Suprapubic skin (tissue), 4 donors: ENCODE data around the gene SMC6. TPM values are rescaled to one million over a fixed set of nuclear protein-coding genes. Genes with fewer than 3 reads are reported as not detected.

Source experiments
- DNase-seq, 2 donors: peaks; one replicate each; pipeline ENCODE4 v3.0.0-alpha.2; 2019; ENCODE audit warnings: low spot score in 2 of 2
- H3K27ac ChIP-seq: fragments of 200-600 bp; sonication (generic); one replicate; pipeline ENCODE4 v1.5.1; 2019
- H3K27me3 ChIP-seq: fragments of 200-600 bp; sonication (generic); one replicate; pipeline ENCODE4 v1.5.1; 2019
- H3K36me3 ChIP-seq: fragments of 200-600 bp; sonication (generic); one replicate; pipeline ENCODE4 v1.5.1; 2019
- H3K4me1 ChIP-seq: fragments of 200-600 bp; sonication (generic); one replicate; pipeline ENCODE4 v1.5.1; 2019
- H3K4me3 ChIP-seq: fragments of 200-600 bp; sonication (generic); one replicate; pipeline ENCODE4 v1.5.1; 2019; ENCODE audit warnings: mild to moderate bottlenecking
- H3K9me3 ChIP-seq: fragments of 200-600 bp; sonication (generic); one replicate; pipeline ENCODE4 v1.5.1; 2019
- EP300 ChIP-seq: sonication (generic); formaldehyde crosslinking; IDR thresholded peaks from one replicate; pipeline ENCODE4 v1.6.1; 2017; ENCODE audit warnings: antibody characterized with exemption
- POLR2A ChIP-seq, 2 donors: fragments of 450-650 bp; IDR thresholded peaks; one replicate each; pipeline ENCODE4 v1.6.1; 2017; ENCODE audit warnings: antibody characterized with exemption in 2 of 2, mild to moderate bottlenecking in 2 of 2, moderate library complexity in 2 of 2
- POLR2AphosphoS5 ChIP-seq, 3 donors: sonication (generic); formaldehyde crosslinking; IDR thresholded peaks; one replicate each; pipeline ENCODE4 v1.6.1; 2017; ENCODE audit warnings: antibody characterized with exemption in 3 of 3
- WGBS: methylation state at CpG from one replicate; pipeline ENCODE4 v1.1.5; 2018; 5-methylcytosine and 5-hydroxymethylcytosine counted together
- total RNA-seq, 4 donors: library from RNA; depleted of rRNA; stranded (reverse); fragments of >200 nt; gene quantifications; one replicate each; pipeline ENCODE4 v1.1.0, GENCODE V29; 2016
- TF ChIP-seq, protein P1 (sequence below), 2 donors: fragments of 200-600 bp in 1 of 2; fragments of 450-650 bp in 1 of 2; sonication (generic) in 1 of 2; IDR thresholded peaks; one replicate each; pipeline ENCODE4 v1.5.1; 2016 to 2019; ENCODE audit warnings: antibody characterized with exemption in 2 of 2, mild to moderate bottlenecking in 1 of 2, moderate library complexity in 1 of 2

Gene SMC6
- total RNA-seq, 4 donors from 2014 or later, result 22.5 to 34.0 (median 26.9) TPM

DNA sequence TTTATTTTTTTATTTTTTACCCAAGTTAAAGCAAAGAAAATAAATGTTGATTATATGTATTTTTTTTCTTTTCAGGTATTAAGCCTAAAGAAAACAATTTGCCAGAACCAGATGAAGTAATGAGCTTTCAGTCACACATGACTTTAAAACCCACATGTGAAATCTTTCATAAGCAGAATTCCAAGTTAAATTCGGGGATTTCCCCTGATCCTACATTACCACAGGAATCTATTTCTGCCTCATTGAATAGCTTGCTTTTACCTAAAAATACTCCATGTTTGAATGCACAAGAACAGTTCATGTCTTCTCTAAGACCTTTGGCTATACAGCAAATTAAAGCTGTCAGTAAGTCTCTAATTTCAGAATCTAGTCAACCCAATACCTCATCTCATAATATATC lies 26.9 kb upstream of the SMC6 start:
- no peak for DNase-seq
- H3K4me3 ChIP-seq, result no peak overlapping the region
- H3K27ac ChIP-seq, result no peak overlapping the region
- H3K9me3 ChIP-seq, result no peaks in the 10 kb centered on the region
- no peaks in the 10 kb centered on the region for H3K4me1 ChIP-seq
- no peaks in the 10 kb centered on the region for H3K27me3 ChIP-seq
- TF ChIP-seq, protein P1, sequence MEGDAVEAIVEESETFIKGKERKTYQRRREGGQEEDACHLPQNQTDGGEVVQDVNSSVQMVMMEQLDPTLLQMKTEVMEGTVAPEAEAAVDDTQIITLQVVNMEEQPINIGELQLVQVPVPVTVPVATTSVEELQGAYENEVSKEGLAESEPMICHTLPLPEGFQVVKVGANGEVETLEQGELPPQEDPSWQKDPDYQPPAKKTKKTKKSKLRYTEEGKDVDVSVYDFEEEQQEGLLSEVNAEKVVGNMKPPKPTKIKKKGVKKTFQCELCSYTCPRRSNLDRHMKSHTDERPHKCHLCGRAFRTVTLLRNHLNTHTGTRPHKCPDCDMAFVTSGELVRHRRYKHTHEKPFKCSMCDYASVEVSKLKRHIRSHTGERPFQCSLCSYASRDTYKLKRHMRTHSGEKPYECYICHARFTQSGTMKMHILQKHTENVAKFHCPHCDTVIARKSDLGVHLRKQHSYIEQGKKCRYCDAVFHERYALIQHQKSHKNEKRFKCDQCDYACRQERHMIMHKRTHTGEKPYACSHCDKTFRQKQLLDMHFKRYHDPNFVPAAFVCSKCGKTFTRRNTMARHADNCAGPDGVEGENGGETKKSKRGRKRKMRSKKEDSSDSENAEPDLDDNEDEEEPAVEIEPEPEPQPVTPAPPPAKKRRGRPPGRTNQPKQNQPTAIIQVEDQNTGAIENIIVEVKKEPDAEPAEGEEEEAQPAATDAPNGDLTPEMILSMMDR (IDR thresholded peaks at IDR 0.05), result no peak
- 78% methylated on average over 1 of the region's 1 CpG for WGBS
- H3K36me3 ChIP-seq, result peaks cover 17% of the 10 kb centered on the region

DNA sequence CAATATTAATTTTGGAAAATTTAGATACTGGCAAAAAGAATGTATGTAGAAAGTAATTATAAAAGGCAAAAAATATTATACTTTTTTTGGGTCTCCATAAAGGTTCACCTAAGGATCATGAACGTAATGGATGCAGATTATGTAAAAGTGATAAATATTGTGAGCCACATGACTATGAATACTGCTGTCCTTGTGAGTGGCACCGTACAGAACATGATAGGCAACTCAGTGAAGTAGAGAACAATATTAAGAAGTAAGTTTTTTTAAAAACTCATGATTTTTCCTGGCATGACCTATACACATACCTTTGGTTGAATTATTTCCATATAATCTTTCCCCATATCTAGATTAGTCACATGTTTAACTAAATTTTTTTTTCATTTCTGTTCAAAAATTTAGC lies 18.9 kb upstream of the SMC6 start:
- Histone ChIP-seq H3K9me3 (no peaks in the 10 kb centered on the region), H3K27me3 (no peaks in the 10 kb centered on the region), H3K36me3 (peaks cover 16% of the 10 kb centered on the region), H3K27ac (no peak overlapping the region), H3K4me3 (no peak overlapping the region), H3K4me1 (no peaks in the 10 kb centered on the region)
- no peak for DNase-seq
- TF ChIP-seq POLR2A (IDR thresholded peaks at IDR 0.05) (no peak), EP300 (no peak), POLR2AphosphoS5 (IDR thresholded peaks at IDR 0.05) (no peak)
- TF ChIP-seq, protein P1 (IDR thresholded peaks at IDR 0.05), result no peak
- 90% methylated on average over 2 of the region's 2 CpGs for WGBS

GRCh38 chr2:17771956-17772355 lies 18.3 kb upstream of the SMC6 start:
- DNase-seq, result no peak
- no peak overlapping the region for H3K27ac ChIP-seq
- no peaks in the 10 kb centered on the region for H3K4me1 ChIP-seq
- TF ChIP-seq POLR2AphosphoS5 (IDR thresholded peaks at IDR 0.05) (no peak), POLR2A (IDR thresholded peaks at IDR 0.05) (no peak), EP300 (no peak)
- TF ChIP-seq, protein P1 (IDR thresholded peaks at IDR 0.05), result no peak
- peaks cover 16% of the 10 kb centered on the region for H3K36me3 ChIP-seq
- no peaks in the 10 kb centered on the region for H3K27me3 ChIP-seq
- no peaks in the 10 kb centered on the region for H3K9me3 ChIP-seq
- WGBS, result 87% methylated on average over 2 of the region's 2 CpGs
- no peak overlapping the region for H3K4me3 ChIP-seq

- Histone ChIP-seq H3K27me3 (no peaks in the 10 kb centered on the region), H3K27ac (no peak overlapping the region), H3K4me3 (no peak overlapping the region), H3K36me3 (peaks cover 11% of the 10 kb centered on the region), H3K9me3 (no peaks in the 10 kb centered on the region), H3K4me1 (no peaks in the 10 kb centered on the region)
- TF ChIP-seq POLR2A (IDR thresholded peaks at IDR 0.05) (no peak), EP300 (no peak), POLR2AphosphoS5 (IDR thresholded peaks at IDR 0.05) (no peak)
- TF ChIP-seq, protein P1 (IDR thresholded peaks at IDR 0.05), result no peak
- DNase-seq, result no peak
- 96% methylated on average over 4 of the region's 4 CpGs for WGBS
Measured at GRCh38 chr2:17768894-17769293, 15.3 kb upstream of the SMC6 start.

DNA sequence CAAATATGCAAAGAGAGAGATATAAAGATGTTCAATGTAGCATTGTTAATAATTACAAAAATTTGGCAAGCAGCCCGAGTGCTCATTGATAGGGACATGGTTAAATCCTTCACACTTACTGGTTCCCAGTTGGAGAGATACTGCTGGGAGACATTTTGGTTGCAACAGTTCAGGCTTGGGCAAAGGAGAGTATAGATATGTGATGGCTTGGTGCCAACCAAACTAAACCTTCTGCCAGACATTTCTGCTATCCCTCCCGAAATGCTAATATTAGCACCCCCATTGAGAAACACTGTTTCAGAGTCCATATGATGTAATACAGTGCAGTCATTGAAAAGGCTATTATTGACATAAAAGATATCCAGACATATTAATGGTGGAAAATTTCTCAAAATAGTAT lies 11.8 kb upstream of the SMC6 start:
- H3K9me3 ChIP-seq, result no peaks in the 10 kb centered on the region
- no peak overlapping the region for H3K4me3 ChIP-seq
- H3K27ac ChIP-seq, result no peak overlapping the region
- H3K27me3 ChIP-seq, result no peaks in the 10 kb centered on the region
- H3K36me3 ChIP-seq, result peaks cover 3% of the 10 kb centered on the region
- H3K4me1 ChIP-seq, result no peaks in the 10 kb centered on the region
- WGBS, result 90% methylated on average over 2 of the region's 2 CpGs
- no peak for DNase-seq
- TF ChIP-seq, protein P1 (IDR thresholded peaks at IDR 0.05), result no peak
- no peak for TF ChIP-seq POLR2AphosphoS5 (IDR thresholded peaks at IDR 0.05)
- TF ChIP-seq POLR2A (IDR thresholded peaks at IDR 0.05), result no peak
- no peak for TF ChIP-seq EP300
